Neural cell (in vitro differentiated cells): Measurements from ENCODE around the gene BTBD7. TPM values are rescaled to one million over a fixed set of nuclear protein-coding genes. Genes with fewer than 3 reads are reported as not detected.

ENCODE experiments used
- H2AFZ ChIP-seq: fragments of 200-600, 300-800 bp; sonication (generic), shearing (Covaris generic); 2 replicates; pipeline ENCODE4 v1.6.0; 2014; ENCODE audit warnings: low read depth, mild to moderate bottlenecking, antibody characterized with exemption, low read length, moderate library complexity
- H3F3A ChIP-seq: fragments of 200-600 bp; shearing (Covaris generic); 2 replicates; pipeline ENCODE4 v1.6.1; 2016; ENCODE audit warnings: mild to moderate bottlenecking, moderate library complexity, mixed read lengths, antibody characterized with exemption, low read length; ENCODE audit not compliant: insufficient read depth, poor library complexity, severe bottlenecking
- H3K27ac ChIP-seq: fragments of 200-600, 300-800 bp; sonication (generic), shearing (Covaris generic); 2 replicates; pipeline ENCODE4 v1.5.1; 2014; ENCODE audit warnings: mild to moderate bottlenecking, low read length, moderate library complexity
- H3K27me3 ChIP-seq: fragments of 300-800, 200-600 bp; sonication (generic), shearing (Covaris generic); 2 replicates; pipeline ENCODE4 v1.6.0; 2014; ENCODE audit warnings: mild to moderate bottlenecking, low read depth, low read length, moderate library complexity; ENCODE audit not compliant: insufficient read depth
- H3K36me3 ChIP-seq: fragments of 300-800, 200-600 bp; sonication (generic), shearing (Covaris generic); 2 replicates; pipeline ENCODE4 v1.5.1; 2014; ENCODE audit warnings: mild to moderate bottlenecking, antibody characterized with exemption, low read length, moderate library complexity; ENCODE audit not compliant: insufficient read depth
- H3K4me2 ChIP-seq: fragments of 300-800, 200-600 bp; sonication (generic), shearing (Covaris generic); 2 replicates; pipeline ENCODE4 v1.6.0; 2014; ENCODE audit warnings: mild to moderate bottlenecking, low read length
- H3K4me3 ChIP-seq: fragments of 300-800, 200-600 bp; sonication (generic), shearing (Covaris generic); 2 replicates; pipeline ENCODE4 v1.5.1; 2014; ENCODE audit warnings: mild to moderate bottlenecking, low read length, moderate library complexity
- H3K79me2 ChIP-seq: fragments of 200-600 bp; shearing (Covaris generic); replicated peaks from 2 replicates; pipeline ENCODE4 v1.6.0; 2014; ENCODE audit warnings: mild to moderate bottlenecking, low read length, moderate library complexity; ENCODE audit not compliant: insufficient read depth
- H3K9ac ChIP-seq: fragments of 300-800, 200-600 bp; sonication (generic), shearing (Covaris generic); 2 replicates; pipeline ENCODE4 v1.6.1; 2016; ENCODE audit warnings: mild to moderate bottlenecking, low read length, mixed read lengths
- H3K9me2 ChIP-seq: fragments of 200-600 bp; shearing (Covaris generic); 2 replicates; pipeline ENCODE4 v1.6.1; 2016; ENCODE audit warnings: mild to moderate bottlenecking, low read length, mixed read lengths; ENCODE audit not compliant: insufficient read depth
- H3K9me3 ChIP-seq: fragments of 200-600, 300-800 bp; sonication (generic), shearing (Covaris generic); 2 replicates; pipeline ENCODE4 v1.6.1; 2016; ENCODE audit warnings: mild to moderate bottlenecking, mixed run types, low read length, moderate library complexity, mixed read lengths
- H4K20me1 ChIP-seq: fragments of 200-600 bp; shearing (Covaris generic); 2 replicates; pipeline ENCODE4 v1.6.1; 2016; ENCODE audit warnings: mild to moderate bottlenecking, mixed run types; ENCODE audit not compliant: insufficient read depth
- EP300 ChIP-seq: fragments of 450-650 bp; conservative IDR thresholded peaks from 2 replicates; pipeline ENCODE4 v1.6.1; 2014; ENCODE audit warnings: antibody characterized with exemption, mild to moderate bottlenecking, moderate library complexity; ENCODE audit not compliant: poor library complexity, severe bottlenecking
- EZH2 ChIP-seq: fragments of 200-600, 300-800 bp; shearing (Covaris generic), sonication (generic); IDR thresholded peaks from 2 replicates; pipeline ENCODE4 v1.6.1; 2014; ENCODE audit warnings: antibody characterized with exemption, low read length, borderline replicate concordance, mild to moderate bottlenecking; ENCODE audit not compliant: insufficient read depth, poor library complexity, severe bottlenecking
- MXI1 ChIP-seq: fragments of 450-650 bp; conservative IDR thresholded peaks from 2 replicates; pipeline ENCODE4 v1.6.1; 2014; ENCODE audit warnings: antibody characterized with exemption, mild to moderate bottlenecking; ENCODE audit not compliant: poor library complexity, severe bottlenecking
- POLR2AphosphoS5 ChIP-seq: IDR thresholded peaks from 2 replicates; pipeline ENCODE4 v1.6.1; 2012
- RAD21 ChIP-seq: fragments of 450-650 bp; conservative IDR thresholded peaks from 2 replicates; pipeline ENCODE4 v1.6.1; 2014; ENCODE audit warnings: antibody characterized with exemption, mild to moderate bottlenecking, moderate library complexity
- SMC3 ChIP-seq: fragments of 450-650 bp; conservative IDR thresholded peaks from 2 replicates; pipeline ENCODE4 v1.6.1; 2014; ENCODE audit warnings: antibody characterized with exemption, mild to moderate bottlenecking, moderate library complexity; ENCODE audit not compliant: poor library complexity
- TAF1 ChIP-seq: IDR thresholded peaks from 2 replicates; pipeline ENCODE4 v1.6.1; 2012; ENCODE audit warnings: low read depth
- polyA plus RNA-seq: library from polyadenylated mRNA; depleted of rRNA; stranded (reverse); fragments of >200 nt; gene quantifications from 2 replicates; pipeline ENCODE4 v1.2.3, GENCODE V29; 2014
- TF ChIP-seq, protein P1 (sequence below): IDR thresholded peaks from 2 replicates; pipeline ENCODE4 v1.6.1; 2012; ENCODE audit warnings: borderline replicate concordance
- TF ChIP-seq, protein P2 (sequence below): fragments of 450-650 bp; IDR thresholded peaks from 2 replicates; pipeline ENCODE4 v1.5.1; 2014; ENCODE audit warnings: antibody characterized with exemption, mild to moderate bottlenecking, moderate library complexity; ENCODE audit not compliant: poor library complexity, severe bottlenecking

The BTBD7 gene
- polyA plus RNA-seq, 1 donor from 2014 or later: 11.5 TPM

GRCh38 chr14:93348292-93348691 is 15.5 kb upstream of the BTBD7 start:
- no peak overlapping the region for H3K4me3 ChIP-seq
- no peaks in the 10 kb centered on the region for H3K79me2 ChIP-seq
- no peaks in the 10 kb centered on the region for H3K27me3 ChIP-seq
- no peak overlapping the region for H3K27ac ChIP-seq
- no peak overlapping the region for H3K9ac ChIP-seq
- H3K4me2 ChIP-seq: no peak overlapping the region
- no peaks in the 10 kb centered on the region for H3K9me2 ChIP-seq
- H3K36me3 ChIP-seq: no peaks in the 10 kb centered on the region
- no peaks in the 10 kb centered on the region for H4K20me1 ChIP-seq
- no peaks in the 10 kb centered on the region for H3F3A ChIP-seq
- no peak for TF ChIP-seq EZH2
- TF ChIP-seq, protein P1, sequence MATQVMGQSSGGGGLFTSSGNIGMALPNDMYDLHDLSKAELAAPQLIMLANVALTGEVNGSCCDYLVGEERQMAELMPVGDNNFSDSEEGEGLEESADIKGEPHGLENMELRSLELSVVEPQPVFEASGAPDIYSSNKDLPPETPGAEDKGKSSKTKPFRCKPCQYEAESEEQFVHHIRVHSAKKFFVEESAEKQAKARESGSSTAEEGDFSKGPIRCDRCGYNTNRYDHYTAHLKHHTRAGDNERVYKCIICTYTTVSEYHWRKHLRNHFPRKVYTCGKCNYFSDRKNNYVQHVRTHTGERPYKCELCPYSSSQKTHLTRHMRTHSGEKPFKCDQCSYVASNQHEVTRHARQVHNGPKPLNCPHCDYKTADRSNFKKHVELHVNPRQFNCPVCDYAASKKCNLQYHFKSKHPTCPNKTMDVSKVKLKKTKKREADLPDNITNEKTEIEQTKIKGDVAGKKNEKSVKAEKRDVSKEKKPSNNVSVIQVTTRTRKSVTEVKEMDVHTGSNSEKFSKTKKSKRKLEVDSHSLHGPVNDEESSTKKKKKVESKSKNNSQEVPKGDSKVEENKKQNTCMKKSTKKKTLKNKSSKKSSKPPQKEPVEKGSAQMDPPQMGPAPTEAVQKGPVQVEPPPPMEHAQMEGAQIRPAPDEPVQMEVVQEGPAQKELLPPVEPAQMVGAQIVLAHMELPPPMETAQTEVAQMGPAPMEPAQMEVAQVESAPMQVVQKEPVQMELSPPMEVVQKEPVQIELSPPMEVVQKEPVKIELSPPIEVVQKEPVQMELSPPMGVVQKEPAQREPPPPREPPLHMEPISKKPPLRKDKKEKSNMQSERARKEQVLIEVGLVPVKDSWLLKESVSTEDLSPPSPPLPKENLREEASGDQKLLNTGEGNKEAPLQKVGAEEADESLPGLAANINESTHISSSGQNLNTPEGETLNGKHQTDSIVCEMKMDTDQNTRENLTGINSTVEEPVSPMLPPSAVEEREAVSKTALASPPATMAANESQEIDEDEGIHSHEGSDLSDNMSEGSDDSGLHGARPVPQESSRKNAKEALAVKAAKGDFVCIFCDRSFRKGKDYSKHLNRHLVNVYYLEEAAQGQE: no peak
- TF ChIP-seq MXI1: no peak
- no peak for TF ChIP-seq SMC3
- TF ChIP-seq EP300: no peak
- no peak for TF ChIP-seq TAF1
- no peaks in the 10 kb centered on the region for H3K9me3 ChIP-seq
- H2AFZ ChIP-seq: no peak overlapping the region

- Histone ChIP-seq H3K4me3 (no peak overlapping the region), H4K20me1 (no peaks in the 10 kb centered on the region), H3K4me2 (no peak overlapping the region), H3K36me3 (no peaks in the 10 kb centered on the region), H3K27me3 (no peaks in the 10 kb centered on the region), H3K9me3 (no peaks in the 10 kb centered on the region), H3F3A (no peaks in the 10 kb centered on the region), H2AFZ (no peak overlapping the region), H3K9ac (no peak overlapping the region), H3K79me2 (no peaks in the 10 kb centered on the region), H3K9me2 (no peaks in the 10 kb centered on the region), H3K27ac (no peak overlapping the region)
- TF ChIP-seq EP300: no peak
- TF ChIP-seq MXI1: no peak
Observed at GRCh38 chr14:93347850-93348249, 15.0 kb upstream of the BTBD7 start.

DNA sequence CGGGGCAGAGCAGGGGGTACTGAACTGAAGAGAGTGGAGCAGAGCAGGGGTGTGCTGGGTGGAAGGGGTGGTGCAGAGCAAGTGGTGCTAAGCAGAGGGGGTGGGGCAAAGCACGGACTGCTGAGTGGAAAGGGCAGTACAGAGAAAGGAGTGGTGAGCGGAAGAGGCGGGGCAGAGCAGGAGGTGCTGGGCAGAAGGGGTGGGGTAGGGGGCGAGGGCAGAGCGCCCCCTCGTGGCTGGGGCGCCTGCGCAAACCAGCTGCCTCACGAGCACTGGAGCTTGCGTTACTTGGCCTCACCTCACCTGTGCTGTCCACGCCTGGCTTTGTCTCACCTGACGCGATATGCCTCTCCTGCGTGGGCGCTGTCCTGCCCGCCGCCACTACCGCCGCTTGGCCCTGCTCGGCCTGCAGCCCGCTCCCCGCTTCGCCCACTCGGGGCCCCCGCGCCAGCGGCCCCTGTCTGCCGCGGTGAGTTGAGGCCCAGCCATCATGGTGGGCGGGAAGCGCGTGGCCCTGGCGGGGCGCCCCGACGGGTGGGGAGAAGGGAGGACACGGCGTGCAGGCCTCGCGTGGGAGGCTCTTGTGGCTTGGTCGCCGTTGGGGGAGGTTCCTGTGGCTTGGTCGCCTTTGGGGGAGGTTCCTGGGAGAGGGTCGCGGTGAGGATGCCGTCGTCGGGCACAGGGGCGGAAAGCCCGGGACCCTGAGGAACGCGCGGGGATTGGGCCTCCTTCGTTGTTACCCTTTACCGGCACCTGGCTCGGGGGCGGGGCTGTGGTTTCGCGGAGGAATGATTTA is 14.3 kb upstream of the BTBD7 start, which contains the start of gene COX8C:
COX8C (plus strand) TSS at position 257 of the 796 bp plus-strand sequence; CDS start at position 344, 87 bp downstream.
- Histone ChIP-seq H3K9me2 (no peaks in the 10 kb centered on the region), H3K9ac (no peak within 1 kb of the TSS), H3F3A (no peaks in the 10 kb centered on the region), H3K4me2 (no peak within 1 kb of the TSS), H3K9me3 (no peaks in the 10 kb centered on the region), H4K20me1 (no peaks in the 10 kb centered on the region), H2AFZ (no peak within 1 kb of the TSS), H3K4me3 (no peak within 1 kb of the TSS), H3K27me3 (no peaks in the 10 kb centered on the region), H3K27ac (no peak within 1 kb of the TSS), H3K79me2 (no peaks in the 10 kb centered on the region), H3K36me3 (no peaks in the 10 kb centered on the region)
- TF ChIP-seq SMC3: no peak
- no peak for TF ChIP-seq RAD21
- no peak for TF ChIP-seq MXI1
- no peak for TF ChIP-seq POLR2AphosphoS5
- TF ChIP-seq, protein P2, sequence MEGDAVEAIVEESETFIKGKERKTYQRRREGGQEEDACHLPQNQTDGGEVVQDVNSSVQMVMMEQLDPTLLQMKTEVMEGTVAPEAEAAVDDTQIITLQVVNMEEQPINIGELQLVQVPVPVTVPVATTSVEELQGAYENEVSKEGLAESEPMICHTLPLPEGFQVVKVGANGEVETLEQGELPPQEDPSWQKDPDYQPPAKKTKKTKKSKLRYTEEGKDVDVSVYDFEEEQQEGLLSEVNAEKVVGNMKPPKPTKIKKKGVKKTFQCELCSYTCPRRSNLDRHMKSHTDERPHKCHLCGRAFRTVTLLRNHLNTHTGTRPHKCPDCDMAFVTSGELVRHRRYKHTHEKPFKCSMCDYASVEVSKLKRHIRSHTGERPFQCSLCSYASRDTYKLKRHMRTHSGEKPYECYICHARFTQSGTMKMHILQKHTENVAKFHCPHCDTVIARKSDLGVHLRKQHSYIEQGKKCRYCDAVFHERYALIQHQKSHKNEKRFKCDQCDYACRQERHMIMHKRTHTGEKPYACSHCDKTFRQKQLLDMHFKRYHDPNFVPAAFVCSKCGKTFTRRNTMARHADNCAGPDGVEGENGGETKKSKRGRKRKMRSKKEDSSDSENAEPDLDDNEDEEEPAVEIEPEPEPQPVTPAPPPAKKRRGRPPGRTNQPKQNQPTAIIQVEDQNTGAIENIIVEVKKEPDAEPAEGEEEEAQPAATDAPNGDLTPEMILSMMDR: no peak
- TF ChIP-seq, protein P1: no peak
- no peak for TF ChIP-seq TAF1
- TF ChIP-seq EP300: no peak
- no peak for TF ChIP-seq EZH2
